Right lobe of liver (tissue), 6 donors: ENCODE results near the gene ATG14. TPM values are rescaled to one million over a fixed set of nuclear protein-coding genes. Genes with fewer than 3 reads are reported as not detected.

Experiments used
- ATAC-seq, 4 donors: fragments of 200-7000 bp; cut with Tn5 transposase; one replicate each; pipeline ENCODE4 v1.9.1; 2020; ENCODE audit warnings: mild to moderate bottlenecking in 4 of 4, moderate library complexity in 4 of 4
- DNase-seq, 3 donors: peaks; one replicate each; pipeline ENCODE4 v3.0.0-alpha.2; 2020
- H3K27ac ChIP-seq, 3 donors: fragments of 200-600 bp; one replicate each; pipeline ENCODE4 v1.8.0; 2022
- H3K27me3 ChIP-seq, 2 donors: fragments of 200-600 bp; one replicate each; pipeline ENCODE4 v1.8.0; 2022
- H3K36me3 ChIP-seq, 4 donors: fragments of 200-600 bp; sonication (generic) in 1 of 4; one replicate each; pipeline versions ENCODE4 v1.5.1 to v1.8.0; 2017 to 2022; ENCODE audit warnings: control low read depth in 1 of 4
- H3K4me1 ChIP-seq, 4 donors: fragments of 200-600 bp; sonication (generic) in 1 of 4; one replicate each; pipeline versions ENCODE4 v1.5.1 to v1.8.0; 2017 to 2022; ENCODE audit warnings: control low read depth in 1 of 4
- H3K4me3 ChIP-seq, 3 donors: fragments of 200-600 bp; one replicate each; pipeline ENCODE4 v1.8.0; 2022
- H3K9me3 ChIP-seq, 4 donors: fragments of 200-600 bp; sonication (generic) in 1 of 4; one replicate each; pipeline versions ENCODE4 v1.5.1 to v1.8.0; 2017 to 2022; ENCODE audit warnings: control low read depth in 1 of 4
- CTCF ChIP-seq, 4 donors: fragments of 200-600 bp in 3 of 4; fragments of 450-650 bp in 1 of 4; IDR thresholded peaks; one replicate each; pipeline versions ENCODE4 v1.5.1 to v1.8.0; 2016 to 2022; ENCODE audit warnings: antibody characterized with exemption in 4 of 4, mild to moderate bottlenecking in 2 of 4
- POLR2A ChIP-seq: fragments of 450-650 bp; IDR thresholded peaks from one replicate; pipeline ENCODE4 v1.6.1; 2017; ENCODE audit warnings: antibody characterized with exemption, mild to moderate bottlenecking
- WGBS: methylation state at CpG from one replicate; pipeline ENCODE4 v1.1.6; 2018; ENCODE audit warnings: low coverage, low lambda C conversion rate; ENCODE audit not compliant: insufficient coverage; ENCODE audit errors: missing lambda C conversion rate; 5-methylcytosine and 5-hydroxymethylcytosine counted together
- intact Hi-C, 2 donors: fragments of 100-400 bp; cut with DNase I; formaldehyde crosslinking; loops; one replicate each; pipeline versions ENCODE4 v1.11.2 to v1.14.1; 2022
- total RNA-seq, 6 experiments: library from RNA; depleted of rRNA in 2 of 6; stranded (reverse); fragments of >200 nt in 2 of 6; fragmentation: NEBNext Ultra II Directional in 3 of 6; extraction: Animal tissue kit (Norgen Biotek cat#: 25700) in 3 of 6; gene quantifications; one replicate each; pipeline versions ENCODE4 v1.1.0 to v1.2.4, GENCODE V29; 2016 to 2023
- donor health status: DM: no; HTN: yes; CAD: no.
- donor health status: DM: no; HTN: no; CAD: no.
- donor health status: DM: no; HTN: no; CAD: no.
- donor health status: DM: no; HTN: yes; CAD: no.
- donor health status: DM: no; HTN: yes; CAD: no.

The ATG14 gene
- total RNA-seq, 6 experiments from 2014 or later, result 4.0 to 4.7 (median 4.2) TPM

DNA sequence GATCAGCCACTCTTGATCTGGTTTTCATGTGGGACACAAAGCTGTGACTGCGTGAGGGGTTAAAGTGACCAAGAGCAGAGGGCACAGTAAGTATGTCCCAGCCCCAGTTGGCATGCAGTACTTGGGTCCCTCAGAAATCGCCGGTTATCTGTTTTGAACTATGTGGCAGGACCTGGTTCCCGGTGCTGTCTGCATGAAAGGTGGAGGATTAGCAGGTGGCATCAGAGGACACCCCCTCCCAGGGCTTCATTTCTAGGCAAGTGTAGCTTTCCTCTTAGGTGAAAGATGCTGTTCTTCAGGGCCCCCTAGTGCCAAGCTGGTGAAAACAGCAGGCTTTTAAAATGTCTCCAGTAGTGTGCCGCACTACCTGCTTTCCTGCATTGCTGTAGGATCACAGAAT lies 57.1 kb downstream of the ATG14 start:
- no peak overlapping the region for H3K27ac ChIP-seq

DNA sequence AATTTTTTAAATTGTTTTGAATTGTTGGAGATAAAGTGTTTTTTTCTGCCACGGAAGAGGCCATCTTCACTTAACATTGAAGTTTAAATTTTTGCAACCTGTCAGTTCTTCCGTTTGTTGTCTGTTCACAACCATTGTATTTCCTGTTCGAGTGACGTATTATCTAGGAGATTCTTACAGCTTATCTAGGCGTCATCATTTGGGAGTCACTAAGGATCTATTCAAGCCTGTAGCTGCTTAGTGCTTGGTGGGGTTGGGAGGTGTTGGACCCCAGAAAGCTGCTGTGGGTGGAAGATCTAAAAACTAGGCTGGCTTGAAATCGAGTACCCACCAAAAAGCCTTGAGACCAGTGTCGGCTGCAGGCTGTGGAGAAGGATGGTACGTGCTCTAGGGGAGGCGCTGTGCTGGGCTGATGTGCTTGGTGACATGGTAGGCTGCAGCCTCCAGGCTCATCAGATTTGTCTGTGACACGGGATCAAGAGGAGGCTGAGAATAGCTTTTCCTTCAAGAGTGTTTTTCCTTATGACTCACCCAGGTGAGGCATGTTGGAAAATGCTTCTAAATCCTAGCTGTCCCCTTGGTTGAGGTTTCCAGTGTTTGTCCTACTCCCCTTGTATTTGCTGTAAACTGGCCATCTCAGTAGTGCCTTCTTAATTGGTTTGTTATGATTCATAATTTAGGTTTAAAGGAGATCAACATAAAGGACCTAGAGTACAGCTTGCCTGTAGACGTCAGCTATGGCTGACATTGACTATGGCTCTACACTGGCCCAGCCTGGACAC lies 57.8 kb downstream of the ATG14 start:
- no peak overlapping the region for H3K4me3 ChIP-seq
- no peaks in the 10 kb centered on the region for H3K9me3 ChIP-seq
- peaks cover 0 to 23% (median 0%) of the 10 kb centered on the region in 4 donors for H3K36me3 ChIP-seq
- TF ChIP-seq CTCF (IDR thresholded peaks at IDR 0.05) (no peak), POLR2A (no peak)
- H3K27me3 ChIP-seq, result no peaks in the 10 kb centered on the region
- no peaks in the 10 kb centered on the region for H3K4me1 ChIP-seq
- no peak overlapping the region for H3K27ac ChIP-seq
- 83% methylated on average over 8 of the region's 11 CpGs for WGBS
- DNase-seq (no peak), ATAC-seq (no peak)
- intact Hi-C loops, result loop anchor here (10.0 kb wide), 2 partner anchors 89 to 109 kb away; no protein-coding TSS in a partner anchor

More for the DNA sequence above, 57.1 kb downstream of the ATG14 start:
- peak; percentile 82 to 89 (median 85) for ATAC-seq
- DNase-seq, result no peak
- Histone ChIP-seq H3K9me3 (no peaks in the 10 kb centered on the region), H3K36me3 (peaks cover 0 to 23% (median 0%) of the 10 kb centered on the region in 4 donors), H3K4me1 (no peaks in the 10 kb centered on the region), H3K4me3 (no peak overlapping the region), H3K27me3 (no peaks in the 10 kb centered on the region)
- intact Hi-C loops, result loop anchor here (10.0 kb wide), 2 partner anchors 90 to 110 kb away; no protein-coding TSS in a partner anchor
- 35% methylated on average over 4 of the region's 5 CpGs for WGBS
- TF ChIP-seq CTCF (IDR thresholded peaks at IDR 0.05), result peak; percentile 53 to 58 (median 56)
- no peak for TF ChIP-seq POLR2A

DNA sequence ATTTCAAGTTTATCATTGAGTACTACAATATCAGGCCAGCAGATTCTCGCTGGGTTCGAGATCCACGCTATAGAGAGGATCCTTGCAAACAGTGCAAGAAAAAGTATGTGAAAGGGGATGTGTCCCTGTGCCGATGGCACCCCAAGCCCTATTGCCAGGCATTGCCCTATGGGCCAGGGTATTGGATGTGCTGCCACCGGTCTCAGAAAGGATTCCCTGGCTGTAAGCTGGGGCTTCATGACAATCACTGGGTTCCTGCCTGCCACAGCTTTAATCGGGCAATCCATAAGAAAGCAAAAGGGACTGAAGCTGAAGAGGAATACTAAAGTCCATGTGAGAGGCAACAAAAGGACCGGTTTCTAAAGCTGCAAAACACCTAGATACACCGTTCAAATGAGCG lies 59.4 kb downstream of the ATG14 start:
- H3K36me3 ChIP-seq, result peaks cover 0 to 23% (median 0%) of the 10 kb centered on the region in 4 donors
- H3K27me3 ChIP-seq, result no peaks in the 10 kb centered on the region
- ATAC-seq, result no peak
- no peaks in the 10 kb centered on the region for H3K4me1 ChIP-seq
- DNase-seq, result no peak
- no peak overlapping the region for H3K4me3 ChIP-seq
- TF ChIP-seq CTCF (IDR thresholded peaks at IDR 0.05) (no peak), POLR2A (no peak)
- WGBS, result 98% methylated on average over 7 of the region's 9 CpGs
- H3K27ac ChIP-seq, result no peak overlapping the region
- H3K9me3 ChIP-seq, result no peaks in the 10 kb centered on the region
- intact Hi-C loops, result loop anchor here (10.0 kb wide), 2 partner anchors 87 to 107 kb away; no protein-coding TSS in a partner anchor

GRCh38 chr14:55351111-55351510 lies 60.5 kb downstream of the ATG14 start:
- no peak for ATAC-seq
- Histone ChIP-seq H3K27ac (no peak overlapping the region), H3K9me3 (no peaks in the 10 kb centered on the region), H3K4me3 (no peak overlapping the region), H3K36me3 (peaks cover 0 to 23% (median 0%) of the 10 kb centered on the region in 4 donors), H3K27me3 (no peaks in the 10 kb centered on the region), H3K4me1 (no peaks in the 10 kb centered on the region)
- intact Hi-C loops, result loop anchor here (10.0 kb wide), 2 partner anchors 86 to 106 kb away; no protein-coding TSS in a partner anchor
- 100% methylated on average over 2 of the region's 9 CpGs for WGBS
- no peak for DNase-seq
- no peak for TF ChIP-seq CTCF (IDR thresholded peaks at IDR 0.05)
- no peak for TF ChIP-seq POLR2A
